ENCODE measurements around the gene SLC8A2.
"Not testable (repeated sequence)": the region's sequence is repeated elsewhere in the genome, so short reads cannot be mapped to it uniquely, and the experiment has no call there.

Gene SLC8A2

DNA sequence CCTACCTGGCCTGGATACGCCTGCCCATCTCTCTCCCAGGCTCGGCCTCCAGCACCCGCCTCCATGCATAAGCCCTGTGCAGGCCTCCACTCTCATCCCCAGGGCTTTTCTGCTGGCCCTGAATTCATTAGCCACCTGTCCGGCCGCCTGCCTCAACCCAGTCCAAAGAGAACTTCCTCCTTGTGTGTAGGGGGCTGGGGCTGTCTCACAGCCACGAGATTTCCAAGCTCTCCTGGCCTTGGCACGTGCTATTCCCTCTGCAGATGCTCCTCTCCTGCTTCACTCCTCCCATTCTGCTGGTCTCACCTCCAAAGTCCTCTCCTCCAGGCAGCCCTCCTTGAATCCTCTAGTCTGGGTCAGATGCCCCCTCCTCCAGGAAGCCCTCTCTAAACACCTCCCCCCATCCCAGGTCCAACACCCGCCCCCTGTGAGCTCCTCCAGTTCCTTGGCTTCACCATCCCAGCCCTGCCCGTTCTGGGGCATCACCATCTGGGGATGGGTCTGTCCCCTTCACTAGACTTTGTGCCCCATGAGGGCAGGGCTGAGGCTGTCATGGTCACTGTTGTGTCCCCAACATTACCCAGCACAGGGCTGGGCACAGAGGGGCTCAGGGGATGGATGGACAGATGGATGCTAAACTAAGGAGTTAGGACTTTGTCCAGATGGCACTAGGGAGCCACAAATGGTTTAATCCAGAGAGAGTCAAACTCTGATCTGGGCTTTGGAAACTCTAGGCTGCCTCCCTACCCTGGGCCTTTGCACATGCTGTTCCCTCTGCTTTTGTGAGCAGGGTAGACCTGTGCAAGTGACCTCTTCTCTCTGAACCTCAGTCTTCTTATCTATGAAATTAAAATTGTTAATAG, 67.1 kb downstream of the SLC8A2 start:
- in situ Hi-C loops (cut with MboI; ENCODE audit: low pct_unique_long_range_greater_than_20kb, low sequenced_read_pairs), result loop anchor here (10.0 kb wide), 1 partner anchor 110 kb away; no protein-coding TSS in a partner anchor
- DNase-seq, result no peak

DNA sequence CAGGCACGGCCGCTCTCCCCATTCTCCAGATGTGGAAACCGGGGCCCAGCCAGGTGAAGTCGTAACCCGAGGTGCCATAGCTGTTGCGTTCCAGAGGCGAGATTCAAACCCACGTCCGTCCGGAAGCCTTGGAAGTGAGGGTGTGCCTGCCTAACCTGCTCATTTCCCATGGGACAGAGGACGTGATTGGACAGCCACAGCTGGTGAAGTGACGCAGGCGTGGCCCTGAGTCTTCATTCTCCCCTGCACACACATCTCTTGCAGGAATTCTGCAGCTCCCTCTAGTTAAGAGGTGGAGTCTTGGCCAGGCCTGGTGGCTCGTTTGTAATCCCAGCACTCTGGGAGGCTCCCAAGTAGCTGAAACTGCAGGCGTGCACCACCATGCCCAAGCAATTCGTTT, 69.2 kb downstream of the SLC8A2 start:
- in situ Hi-C loops (cut with MboI; ENCODE audit: low pct_unique_long_range_greater_than_20kb, low sequenced_read_pairs), result loop anchor here (10.0 kb wide), 1 partner anchor 108 kb away; no protein-coding TSS in a partner anchor

DNA sequence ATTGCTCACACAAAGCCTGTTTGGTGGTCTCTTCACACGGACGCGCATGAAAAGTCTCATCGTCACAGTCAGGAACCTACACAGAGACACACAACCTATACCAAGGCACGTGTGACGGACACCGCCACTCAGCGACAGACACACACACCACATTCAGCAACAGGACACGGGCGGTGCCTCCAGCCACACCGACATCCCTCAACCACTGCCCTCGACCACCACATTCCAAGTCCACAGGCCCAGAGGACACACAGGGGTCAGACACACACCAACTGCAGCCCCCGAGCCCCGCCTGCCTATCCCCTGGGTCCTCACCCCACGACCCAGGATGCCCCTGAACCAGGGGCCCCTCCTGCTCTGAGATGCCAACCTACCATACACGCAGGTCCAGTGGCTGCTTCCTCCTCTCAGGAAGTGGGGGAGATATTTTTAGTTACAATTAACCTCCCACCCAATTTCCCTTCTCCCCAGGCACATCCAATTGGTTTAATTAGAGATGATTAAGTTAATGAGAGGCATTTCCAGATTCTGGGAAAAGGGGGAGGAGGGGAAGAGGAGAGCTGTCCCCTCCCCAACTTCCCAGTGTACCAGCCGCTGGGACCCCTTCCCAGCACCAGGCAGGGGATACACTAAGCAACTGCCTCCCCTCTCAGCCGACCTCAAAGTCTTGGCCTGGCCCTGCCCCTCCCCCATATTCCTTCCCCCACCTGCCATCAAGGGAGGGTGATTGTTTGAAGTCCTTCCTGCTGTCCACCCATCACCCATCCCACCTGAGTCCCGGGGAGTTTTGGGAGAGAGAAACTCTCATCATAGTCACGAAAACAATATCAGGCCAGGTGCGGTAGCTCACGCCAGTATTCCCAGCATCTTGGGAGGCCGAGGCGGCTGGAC, 72.7 kb downstream of the SLC8A2 start:
- DNase-seq, result no peak
- in situ Hi-C loops (cut with MboI; ENCODE audit: low pct_unique_long_range_greater_than_20kb, low sequenced_read_pairs), result no loop called here

More for the DNA sequence above, 69.2 kb downstream of the SLC8A2 start:
- DNase-seq, result no peak

DNA sequence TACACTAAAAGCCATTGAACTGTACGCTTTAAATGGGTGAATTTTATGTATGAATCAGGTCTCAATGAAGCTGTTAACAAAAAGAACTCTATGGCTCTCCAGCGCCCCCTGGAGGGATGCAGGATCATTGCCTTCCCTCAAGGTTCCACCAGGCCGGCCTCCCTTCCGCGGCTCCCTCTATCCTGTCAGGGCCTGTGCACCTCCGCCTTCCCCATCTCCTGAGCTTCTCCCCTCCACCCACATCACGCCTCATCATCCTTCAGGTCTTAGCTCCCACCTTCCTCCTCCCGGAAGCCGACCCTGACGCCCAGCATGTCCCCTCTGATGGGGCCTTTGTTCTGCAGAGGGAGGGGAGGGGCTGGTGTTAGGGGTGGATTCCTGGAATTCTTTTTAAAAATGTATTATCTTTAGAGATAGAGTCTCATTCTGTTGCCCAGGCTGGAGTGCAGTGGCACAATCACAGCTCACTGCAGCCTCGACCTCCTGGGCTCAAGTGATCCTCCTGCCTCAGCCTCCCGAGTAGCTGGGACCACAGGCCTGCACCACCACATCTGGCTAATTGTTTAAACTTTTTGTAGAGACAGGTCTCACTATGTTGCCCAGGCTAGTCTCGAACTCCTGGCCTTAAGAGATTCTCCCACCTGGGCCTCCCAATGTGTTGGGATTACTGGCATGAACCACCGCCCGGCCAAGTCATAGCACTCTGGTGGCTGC, 80.0 kb downstream of the SLC8A2 start:
- in situ Hi-C loops (cut with MboI; ENCODE audit: low pct_unique_long_range_greater_than_20kb, low sequenced_read_pairs), result no loop called here
- DNase-seq, result peak; percentile 82

DNA sequence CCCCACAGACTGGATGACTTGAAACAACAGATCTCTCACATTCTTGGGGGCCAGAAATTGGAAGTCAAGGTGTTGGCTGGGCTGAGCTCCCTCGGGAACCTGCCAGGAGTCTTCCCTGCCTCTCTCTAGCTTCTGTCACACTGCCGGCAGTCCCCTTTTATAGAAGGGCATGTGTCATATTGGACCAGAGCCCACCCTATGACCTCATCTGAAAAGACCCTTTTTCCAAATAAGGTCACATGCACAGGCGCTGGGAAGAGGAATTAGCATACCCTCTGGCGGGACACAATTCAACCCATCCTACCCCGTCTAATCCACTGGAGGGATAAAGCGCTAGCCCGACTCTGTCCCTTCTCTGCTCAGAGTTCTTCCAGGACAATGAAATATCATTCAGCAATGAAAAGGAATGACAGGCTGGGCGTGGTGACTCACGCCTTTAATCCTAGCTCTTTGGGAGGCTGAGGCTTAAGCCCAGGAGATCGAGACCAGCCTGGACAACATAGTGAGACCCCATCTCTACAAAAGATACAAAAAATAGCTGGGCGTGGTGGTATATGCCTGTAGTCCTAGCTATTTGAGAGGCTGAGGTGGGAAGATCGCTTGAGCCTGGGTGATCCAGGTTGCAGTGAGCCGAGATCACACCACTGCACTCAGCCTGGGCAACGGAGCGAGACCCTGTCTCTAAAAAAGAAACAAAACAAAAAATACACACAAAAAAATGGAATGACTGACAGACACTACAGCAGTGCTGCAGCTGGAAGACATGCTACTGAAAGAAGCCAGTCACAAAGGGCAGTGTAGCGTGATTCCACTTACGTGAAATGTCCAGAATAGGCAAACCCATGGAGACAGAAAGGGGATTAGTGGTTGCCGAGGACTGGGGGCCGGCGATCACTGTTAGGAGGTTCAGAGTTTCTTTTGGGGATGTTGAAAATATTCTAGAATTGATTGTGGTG, 80.9 kb downstream of the SLC8A2 start:
- no peak for DNase-seq
- in situ Hi-C loops (cut with MboI; ENCODE audit: low pct_unique_long_range_greater_than_20kb, low sequenced_read_pairs), result no loop called here

DNA sequence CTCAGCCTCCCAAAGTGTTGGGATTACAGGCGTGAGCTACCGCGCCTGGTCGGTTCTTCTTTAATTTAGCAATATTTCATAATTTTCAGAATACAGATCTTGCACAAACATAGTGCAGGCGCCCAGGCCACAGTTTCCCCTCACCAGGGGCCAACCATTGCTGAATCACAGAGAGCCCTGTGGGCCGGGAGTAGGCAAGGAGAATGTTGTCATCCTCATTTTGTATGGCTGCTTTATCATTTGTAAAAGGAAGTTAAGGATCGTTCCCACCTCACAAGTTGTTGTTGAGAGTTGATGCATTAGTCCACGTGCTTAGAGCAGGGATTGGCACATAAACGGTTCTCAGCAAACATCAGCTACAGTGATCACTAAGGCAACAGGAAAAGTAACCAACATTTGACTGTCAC, 82.5 kb downstream of the SLC8A2 start:
- in situ Hi-C loops (cut with MboI; ENCODE audit: low pct_unique_long_range_greater_than_20kb, low sequenced_read_pairs), result no loop called here
- no peak for DNase-seq

DNA sequence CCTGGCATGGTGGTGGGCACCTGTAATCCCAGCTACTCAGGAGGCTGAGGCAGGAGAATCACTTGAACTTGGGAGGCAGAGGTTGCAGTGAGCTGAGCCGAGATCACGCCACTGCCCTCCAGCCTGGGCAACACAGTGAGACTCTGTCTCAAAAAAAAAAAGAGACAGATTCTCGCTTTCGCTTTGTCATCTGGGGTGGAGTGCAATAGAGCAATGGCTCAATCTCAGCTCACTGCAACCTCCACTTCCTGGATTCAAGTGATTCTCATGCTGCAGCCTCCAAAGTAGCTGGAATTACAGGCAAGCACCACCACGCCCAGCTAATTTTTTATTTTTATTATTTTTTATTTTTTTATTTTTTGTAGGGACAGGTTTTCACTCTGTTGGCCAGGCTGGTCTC, 83.0 kb downstream of the SLC8A2 start:
- DNase-seq; in situ Hi-C loops (cut with MboI; ENCODE audit: low pct_unique_long_range_greater_than_20kb, low sequenced_read_pairs): not testable (repeated sequence)

DNA sequence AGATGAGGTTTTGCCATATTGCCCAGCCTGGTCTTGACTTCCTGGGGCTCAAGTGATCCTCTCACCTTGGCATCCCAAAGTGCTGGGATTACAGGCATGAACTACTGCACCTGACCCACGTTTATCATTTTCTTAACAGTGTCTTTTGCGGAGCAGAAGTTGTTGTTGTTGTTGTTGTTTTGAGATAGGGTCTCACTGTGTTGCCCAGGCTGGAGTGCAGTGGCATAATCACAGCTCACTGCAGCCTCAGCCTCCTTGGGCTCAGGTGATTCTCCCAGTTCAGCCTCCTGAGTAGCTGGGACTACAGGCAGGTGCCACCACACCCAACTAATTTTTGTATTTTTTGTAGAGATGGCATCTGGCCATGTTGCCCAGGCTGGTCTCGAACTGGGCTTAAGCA, 84.1 kb downstream of the SLC8A2 start:
- in situ Hi-C loops (cut with MboI; ENCODE audit: low pct_unique_long_range_greater_than_20kb, low sequenced_read_pairs); DNase-seq: not testable (repeated sequence)

DNA sequence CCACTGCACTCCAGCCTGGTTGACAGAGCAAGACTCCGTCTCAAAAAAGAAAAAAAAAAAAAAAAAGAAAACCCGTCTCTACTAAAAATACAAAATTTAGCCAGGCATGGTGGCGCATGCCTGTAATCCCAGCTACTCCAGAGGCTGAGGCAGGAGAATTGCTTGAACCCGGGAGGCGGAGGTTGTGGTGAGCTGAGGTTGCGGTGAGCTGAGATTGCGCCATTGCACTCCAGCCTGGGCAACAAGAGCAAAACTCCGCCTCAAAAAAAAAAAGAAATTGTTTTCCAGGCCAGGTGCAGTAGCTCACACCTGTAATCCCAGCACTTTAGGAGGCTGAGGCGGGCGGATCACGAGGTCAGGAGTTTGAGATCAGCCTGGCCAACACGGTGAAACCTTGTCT, 85.1 kb downstream of the SLC8A2 start:
- in situ Hi-C loops (cut with MboI; ENCODE audit: low pct_unique_long_range_greater_than_20kb, low sequenced_read_pairs); DNase-seq: not testable (repeated sequence)

DNA sequence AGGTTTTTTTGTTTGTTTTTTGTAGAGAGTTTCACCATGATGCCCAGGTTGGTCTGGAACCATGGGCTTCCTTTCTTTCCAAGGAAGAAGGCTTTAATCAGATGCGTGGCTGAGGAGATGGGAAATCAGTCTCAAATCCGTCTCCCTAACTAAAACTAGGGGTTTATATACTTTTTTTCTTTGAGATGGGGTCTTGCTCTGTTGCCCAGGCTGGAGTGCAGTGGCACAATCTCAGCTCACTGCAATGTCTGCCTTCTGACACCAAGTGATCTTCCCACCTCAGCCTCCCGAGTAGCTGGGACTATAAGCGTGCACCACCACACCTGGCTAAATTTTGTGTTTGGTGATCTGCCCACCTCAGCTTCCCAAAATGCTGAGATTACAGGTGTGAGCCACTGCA, 87.2 kb downstream of the SLC8A2 start:
- in situ Hi-C loops (cut with MboI; ENCODE audit: low pct_unique_long_range_greater_than_20kb, low sequenced_read_pairs); DNase-seq: not testable (repeated sequence)

DNA sequence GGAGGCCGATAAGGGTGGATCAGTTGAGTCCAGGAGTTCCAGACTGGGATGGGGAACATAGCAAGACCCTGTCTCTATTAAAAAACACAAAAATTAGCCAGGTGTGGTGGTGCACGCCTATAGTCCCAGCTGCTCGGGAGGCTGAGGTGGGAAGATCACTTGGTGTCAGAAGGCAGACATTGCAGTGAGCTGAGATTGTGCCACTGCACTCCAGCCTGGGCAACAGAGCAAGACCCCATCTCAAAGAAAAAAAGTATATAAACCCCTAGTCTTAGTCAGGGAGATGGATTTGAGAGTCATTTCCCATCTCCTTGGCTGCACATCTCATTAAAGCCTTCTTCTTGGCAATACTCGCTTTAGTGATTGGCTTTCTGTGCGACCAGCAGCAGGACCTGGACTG, 87.8 kb downstream of the SLC8A2 start:
- DNase-seq; in situ Hi-C loops (cut with MboI; ENCODE audit: low pct_unique_long_range_greater_than_20kb, low sequenced_read_pairs): not testable (repeated sequence)

DNA sequence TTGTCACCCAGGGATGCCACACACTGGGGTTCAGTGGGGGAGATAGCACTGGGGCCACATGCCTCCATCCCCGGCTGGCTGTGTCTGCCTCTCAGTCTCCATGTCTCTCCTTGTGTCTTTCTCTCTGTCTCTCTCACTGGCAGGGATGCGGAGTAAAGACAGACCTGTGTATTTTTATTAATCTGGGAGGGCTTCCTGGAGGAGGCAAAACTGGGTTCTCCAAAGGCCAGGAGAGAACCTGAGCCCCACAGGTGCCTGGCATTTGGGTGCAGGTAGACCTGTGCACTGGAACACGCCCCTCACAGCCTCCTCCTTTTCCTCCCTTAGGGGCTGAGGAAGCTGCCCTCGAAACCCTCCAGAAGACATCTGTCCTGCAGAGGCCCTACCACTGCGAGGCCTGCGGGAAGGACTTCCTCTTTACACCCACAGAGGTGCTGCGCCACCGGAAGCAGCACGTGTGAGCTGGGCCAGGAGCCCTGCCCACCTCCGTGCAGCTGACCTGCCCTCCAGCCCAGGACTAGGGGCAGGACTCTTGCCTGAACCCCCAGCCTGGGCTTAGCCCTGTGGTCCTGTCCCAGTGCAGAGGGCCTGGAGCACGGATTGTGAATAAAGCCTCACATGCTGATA, 89.9 kb downstream of the SLC8A2 start:
- peak; percentile 62 for DNase-seq

DNA sequence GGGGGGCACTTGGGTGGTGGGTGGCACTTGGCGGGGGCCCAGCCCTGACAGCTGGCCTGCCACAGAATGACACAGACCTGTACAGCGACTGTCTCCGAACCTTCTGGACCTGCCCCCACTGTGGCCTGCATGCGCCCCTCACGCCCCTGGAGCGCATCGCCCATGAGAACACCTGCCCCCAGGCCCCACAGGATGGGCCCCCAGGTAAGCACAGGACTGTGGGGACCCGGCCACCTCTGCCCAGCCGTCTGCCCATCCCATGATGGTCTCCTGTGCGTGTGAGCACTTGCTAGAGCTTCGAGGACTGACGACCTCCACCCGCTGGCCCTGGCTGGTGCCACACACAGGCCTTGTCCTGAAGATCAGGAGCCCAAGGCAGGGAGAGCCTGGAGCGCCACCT, 90.6 kb downstream of the SLC8A2 start:
- no peak for DNase-seq
- in situ Hi-C loops (cut with MboI; ENCODE audit: low pct_unique_long_range_greater_than_20kb, low sequenced_read_pairs), result no loop called here

More for the DNA sequence above, 89.9 kb downstream of the SLC8A2 start:
- in situ Hi-C loops (cut with MboI; ENCODE audit: low pct_unique_long_range_greater_than_20kb, low sequenced_read_pairs), result no loop called here

DNA sequence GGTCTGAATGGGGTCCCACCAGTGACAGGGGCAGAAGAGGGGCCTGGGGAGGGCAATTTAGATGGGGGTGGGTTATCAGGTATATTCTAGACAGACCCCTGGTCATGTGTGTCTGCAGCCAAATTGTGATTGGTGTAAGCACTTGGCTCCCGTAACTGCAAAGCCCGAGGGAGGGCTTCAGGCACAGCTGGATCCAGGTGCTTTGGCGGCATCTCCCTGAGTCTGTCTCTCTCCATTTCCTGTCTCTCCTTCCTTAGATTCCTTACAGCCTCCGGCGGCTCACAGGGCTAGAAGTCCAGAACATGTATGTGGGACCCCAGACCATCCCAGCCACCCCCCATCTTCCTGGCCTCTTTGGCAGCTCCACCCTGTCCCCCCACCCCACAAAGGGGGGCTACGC, 91.1 kb downstream of the SLC8A2 start:
- DNase-seq, result no peak
- in situ Hi-C loops (cut with MboI; ENCODE audit: low pct_unique_long_range_greater_than_20kb, low sequenced_read_pairs), result no loop called here

DNA sequence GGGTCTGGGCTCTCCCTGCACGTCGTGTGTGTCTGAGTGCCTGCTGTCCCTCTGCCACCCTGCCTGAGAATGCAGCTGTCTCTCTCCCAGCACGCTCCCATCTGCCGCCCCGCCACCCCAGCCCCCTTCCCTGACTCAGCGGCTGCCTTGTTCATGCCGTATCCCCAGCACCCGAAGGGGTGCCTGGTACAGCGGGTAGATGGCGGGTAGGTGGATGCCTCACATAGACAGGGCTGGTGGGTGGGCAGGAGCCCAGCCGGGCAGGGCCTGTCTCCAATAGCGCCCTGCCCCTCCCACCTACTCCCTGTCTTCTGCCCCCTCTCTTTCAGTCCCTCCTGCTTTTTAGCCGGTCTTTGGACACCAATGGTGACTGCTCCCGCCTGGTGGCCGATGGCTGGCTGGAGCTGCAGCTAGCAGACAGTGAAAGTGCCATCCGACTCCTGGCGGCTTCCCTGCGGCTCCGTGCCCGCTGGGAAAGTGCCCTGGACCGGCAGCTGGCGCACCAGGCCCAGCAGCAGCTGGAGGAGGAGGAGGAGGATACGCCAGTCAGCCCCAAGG, 92.2 kb downstream of the SLC8A2 start:
- no peak for DNase-seq
- in situ Hi-C loops (cut with MboI; ENCODE audit: low pct_unique_long_range_greater_than_20kb, low sequenced_read_pairs), result no loop called here

DNA sequence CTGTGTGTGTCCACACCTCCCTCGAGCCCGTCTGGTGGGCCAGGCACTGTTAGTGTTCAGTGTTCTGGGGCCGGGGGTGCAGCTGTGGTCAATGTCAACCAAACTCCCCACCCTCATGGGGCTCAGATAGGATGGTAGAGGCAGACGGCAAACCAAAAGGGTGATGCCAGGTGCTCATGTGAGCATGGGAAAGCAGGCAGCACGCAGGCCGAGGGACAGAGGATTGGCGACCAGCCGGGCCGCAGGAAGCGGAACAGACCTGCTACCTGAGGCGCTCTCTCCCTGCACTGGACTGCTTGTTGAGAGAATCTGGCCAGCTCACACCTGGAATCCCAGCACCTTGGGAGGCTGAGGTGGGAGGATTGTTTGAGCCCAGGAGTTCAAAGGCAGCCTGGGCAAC, 93.4 kb downstream of the SLC8A2 start:
- no peak for DNase-seq
- in situ Hi-C loops (cut with MboI; ENCODE audit: low pct_unique_long_range_greater_than_20kb, low sequenced_read_pairs), result no loop called here

Data from KBM-7 (cell line).